ENCODE data around the gene TTC33.

DNA sequence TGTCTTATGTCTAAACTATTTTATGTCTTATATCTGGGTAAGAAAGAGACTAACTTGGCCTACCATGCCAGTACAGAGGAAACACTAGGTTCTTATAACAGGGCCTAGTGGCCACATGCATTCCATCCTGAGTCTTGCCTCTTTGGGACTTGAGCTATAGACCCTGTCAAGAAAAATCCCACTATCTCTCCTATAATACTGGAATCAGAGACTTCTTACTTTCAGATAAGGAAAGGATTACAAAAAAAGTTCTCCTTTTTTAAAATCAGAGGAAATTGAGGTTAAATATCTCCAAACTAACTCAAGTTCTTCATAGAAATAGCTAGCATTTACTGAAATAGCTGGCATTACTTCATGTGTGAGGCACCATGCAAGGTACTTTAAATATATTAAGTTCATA lies 41.8 kb downstream of the TTC33 start:
- no peak for TF ChIP-seq POLR2A (IDR thresholded peaks at IDR 0.05)
- TF ChIP-seq, protein P1, sequence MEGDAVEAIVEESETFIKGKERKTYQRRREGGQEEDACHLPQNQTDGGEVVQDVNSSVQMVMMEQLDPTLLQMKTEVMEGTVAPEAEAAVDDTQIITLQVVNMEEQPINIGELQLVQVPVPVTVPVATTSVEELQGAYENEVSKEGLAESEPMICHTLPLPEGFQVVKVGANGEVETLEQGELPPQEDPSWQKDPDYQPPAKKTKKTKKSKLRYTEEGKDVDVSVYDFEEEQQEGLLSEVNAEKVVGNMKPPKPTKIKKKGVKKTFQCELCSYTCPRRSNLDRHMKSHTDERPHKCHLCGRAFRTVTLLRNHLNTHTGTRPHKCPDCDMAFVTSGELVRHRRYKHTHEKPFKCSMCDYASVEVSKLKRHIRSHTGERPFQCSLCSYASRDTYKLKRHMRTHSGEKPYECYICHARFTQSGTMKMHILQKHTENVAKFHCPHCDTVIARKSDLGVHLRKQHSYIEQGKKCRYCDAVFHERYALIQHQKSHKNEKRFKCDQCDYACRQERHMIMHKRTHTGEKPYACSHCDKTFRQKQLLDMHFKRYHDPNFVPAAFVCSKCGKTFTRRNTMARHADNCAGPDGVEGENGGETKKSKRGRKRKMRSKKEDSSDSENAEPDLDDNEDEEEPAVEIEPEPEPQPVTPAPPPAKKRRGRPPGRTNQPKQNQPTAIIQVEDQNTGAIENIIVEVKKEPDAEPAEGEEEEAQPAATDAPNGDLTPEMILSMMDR (IDR thresholded peaks at IDR 0.05 in 4 of 5, conservative IDR thresholded peaks at IDR 0.05 in 1 of 5): no peak
